NCI-H1417 (cell line): Measurements from ENCODE around the gene SLC4A8.

ENCODE experiments used
- DNase-seq, 3 experiments: peaks; one replicate each; lab custom pipeline; 2025; lab: John Stamatoyannopoulos, UW

Gene SLC4A8

GRCh38 chr12:51527966-51528365 lies 103.3 kb downstream of the SLC4A8 start:
- DNase-seq = no peak

- no peak for DNase-seq
These were observed 104.4 kb downstream of the SLC4A8 start for GRCh38 chr12:51528852-51529650.

GRCh38 chr12:51529651-51529970 lies 105.0 kb downstream of the SLC4A8 start:
- no peak for DNase-seq

GRCh38 chr12:51530208-51530607 lies 105.6 kb downstream of the SLC4A8 start:
- no peak for DNase-seq

GRCh38 chr12:51531284-51531977 lies 106.8 kb downstream of the SLC4A8 start:
- DNase-seq = no peak

- DNase-seq = peak; percentile 81 to 93 (median 90)
These were observed 107.4 kb downstream of the SLC4A8 start for GRCh38 chr12:51531978-51532497.

GRCh38 chr12:51533799-51534198 lies 109.2 kb downstream of the SLC4A8 start:
- peak in 2 of 3 experiments; percentile 12 to 63 for DNase-seq

GRCh38 chr12:51534216-51535074 lies 109.8 kb downstream of the SLC4A8 start:
- peak in 2 of 3 experiments; percentile 12 to 50 for DNase-seq

GRCh38 chr12:51536159-51536558 lies 111.5 kb downstream of the SLC4A8 start:
- DNase-seq = peak in 1 of 3 experiments; percentile 42

- no peak for DNase-seq
These were observed 113.5 kb downstream of the SLC4A8 start for GRCh38 chr12:51538149-51538548.

- no peak for DNase-seq
These were observed 114.0 kb downstream of the SLC4A8 start for GRCh38 chr12:51538599-51538998.

- no peak for DNase-seq
These were observed 116.4 kb downstream of the SLC4A8 start for GRCh38 chr12:51540996-51541395.

GRCh38 chr12:51546097-51546496 lies 121.5 kb downstream of the SLC4A8 start:
- no peak for DNase-seq

- DNase-seq = no peak
These were observed 123.0 kb downstream of the SLC4A8 start for GRCh38 chr12:51547606-51548005.

GRCh38 chr12:51548241-51548640 lies 123.6 kb downstream of the SLC4A8 start:
- peak in 1 of 3 experiments; percentile 33 for DNase-seq

GRCh38 chr12:51549637-51550036 lies 125.0 kb downstream of the SLC4A8 start:
- peak in 2 of 3 experiments; percentile 62 to 86 for DNase-seq
